ENCODE results near the gene AMPD2. TPM values are rescaled to one million over a fixed set of nuclear protein-coding genes. Genes with fewer than 3 reads are reported as not detected.

Gene AMPD2
- total and polyA plus RNA-seq, 2 of the 8 experiments (the other 6 are each of a cell fraction or from before 2014, with no cell fraction given), result 37.2 to 67.7 TPM

GRCh38 chr1:109669246-109669948 is 49.8 kb downstream of the AMPD2 start:
- Histone ChIP-seq H3K4me2 (ENCODE audit: insufficient read depth in 1 of 2, low read depth in 2 of 2, low read length in 2 of 2) (no peak overlapping the region; a peak in 1 of 4 replicates), H3K27ac (ENCODE audit: low read depth, low read length) (no peak overlapping the region), H3K9me3 (ENCODE audit: insufficient read depth in 2 of 2, low read depth in 1 of 2, low read length in 1 of 2) (no peaks in the 10 kb centered on the region), H3K23ac (ENCODE audit: insufficient read length) (no peak overlapping the region), H3K14ac (ENCODE audit: insufficient read length) (no peak overlapping the region), H2BK12ac (ENCODE audit: low read depth, low read length) (no peak overlapping the region), H2AFZ (ENCODE audit: low read length) (no peak overlapping the region), H2AK5ac (ENCODE audit: low read depth, low read length) (no peak overlapping the region), H4K5ac (ENCODE audit: insufficient read length, low read depth, low read length) (no peak overlapping the region), H2BK5ac (ENCODE audit: low read depth, low read length) (no peak overlapping the region), H3K27me3 (replicated peaks in 1 of 4; ENCODE audit: control insufficient read depth in 3 of 4, extremely low read depth in 1 of 4, insufficient read depth in 3 of 4, low read length in 3 of 4) (no peaks in the 10 kb centered on the region), H3K4me1 (replicated peaks in 1 of 4; ENCODE audit: control insufficient read depth in 3 of 4, insufficient read depth in 4 of 4, low read length in 3 of 4) (peaks cover 0 to 6% (median 5%) of the 10 kb centered on the region in 4 experiments; a peak in 5 of 7 replicates), H3K9ac (replicated peaks in 1 of 4; ENCODE audit: extremely low read depth in 1 of 4, low read depth in 3 of 4, low read length in 3 of 4) (no peak overlapping the region), H3K79me2 (ENCODE audit: control insufficient read depth in 1 of 2, insufficient read depth in 2 of 2, low read length in 2 of 2) (no peaks in the 10 kb centered on the region), H4K8ac (ENCODE audit: extremely low read depth, insufficient read depth, low read length) (no peak overlapping the region), H3K18ac (ENCODE audit: extremely low read depth, low read length) (no peak overlapping the region), H4K91ac (replicated peaks; ENCODE audit: insufficient read length, low read length) (no peak overlapping the region), H3K79me1 (ENCODE audit: low read depth, low read length) (no peaks in the 10 kb centered on the region), H3K36me3 (ENCODE audit: control insufficient read depth in 2 of 4, insufficient read depth in 4 of 4, low read length in 3 of 4) (no peaks in the 10 kb centered on the region), H3K4ac (replicated peaks; ENCODE audit: insufficient read length, low read depth, low read length) (no peak overlapping the region), H3K23me2 (ENCODE audit: low read depth, low read length) (peaks cover 4% of the 10 kb centered on the region; the same call in 1 of the 2 replicates), H2BK120ac (replicated peaks; ENCODE audit: low read depth, low read length) (no peak overlapping the region), H3K4me3 (ENCODE audit: extremely low read depth in 1 of 4, insufficient read depth in 2 of 4, low read depth in 3 of 4, low read length in 4 of 4) (no peak overlapping the region), H2BK20ac (ENCODE audit: low read length) (no peak overlapping the region), H4K20me1 (replicated peaks in 1 of 2; ENCODE audit: control insufficient read depth in 1 of 2, insufficient read depth in 2 of 2, low read length in 2 of 2) (no peaks in the 10 kb centered on the region), H2BK15ac (ENCODE audit: low read length) (no peak overlapping the region), H3K56ac (replicated peaks; ENCODE audit: insufficient read length, low read depth, low read length) (no peak overlapping the region)
- FAIRE-seq (no peak), DNase-seq (ENCODE audit: low read depth in 1 of 2, low spot score in 2 of 2) (no peak)
- ChIA-PET POLR2A (ENCODE audit: partially characterized antibody) (interaction anchor here (0.7 kb wide), 1 partner anchor 10 kb away, joined by 3 read pairs; no protein-coding TSS in a partner anchor), CTCF (ENCODE audit: partially characterized antibody) (interaction anchor here (1.0 to 2.7 kb wide), 9 partner anchors 14 to 107 kb away, joined by 3 to 13 read pairs (median 3); partner anchors contain the start of gene GSTM4)
- 92% methylated on average over 21 of the region's 22 CpGs; no CpG with 5 or more reads in 1 of the 2 experiments for WGBS, 2 experiments (ENCODE audit: extremely low coverage in 1 of 2, insufficient coverage in 1 of 2, insufficient read length in 1 of 2, insufficient replicate concordance in 2 of 2, low coverage in 1 of 2, low lambda C conversion rate in 2 of 2, missing lambda C conversion rate in 1 of 2)
- TF ChIP-seq EP300 (IDR thresholded peaks at IDR 0.05; ENCODE audit: borderline replicate concordance in 1 of 2, low read depth in 2 of 2, low read length in 2 of 2), result no peak
- no peak for TF ChIP-seq TAF7 (optimal IDR thresholded peaks at IDR 0.05; ENCODE audit: borderline replicate concordance, low read depth, low read length)
- no peak for TF ChIP-seq FOSL1 (IDR thresholded peaks at IDR 0.05; ENCODE audit: insufficient read depth, low read depth, low read length)
- no peak for TF ChIP-seq SRF (IDR thresholded peaks at IDR 0.05; ENCODE audit: low read depth, low read length)
- no peak for TF ChIP-seq RFX5 (IDR thresholded peaks at IDR 0.05; ENCODE audit: borderline replicate concordance, low read depth, low read length)
- TF ChIP-seq BCL11A (IDR thresholded peaks at IDR 0.05; ENCODE audit: low read depth in 2 of 2, low read length in 2 of 2), result no peak
- no peak for TF ChIP-seq SIN3A (conservative IDR thresholded peaks at IDR 0.05 in 1 of 2, IDR thresholded peaks at IDR 0.05 in 1 of 2; ENCODE audit: low read depth in 1 of 2, low read length in 2 of 2)
- no peak for TF ChIP-seq MAFK (IDR thresholded peaks at IDR 0.05; ENCODE audit: low read depth, low read length)
- TF ChIP-seq SUZ12 (IDR thresholded peaks at IDR 0.05; ENCODE audit: low read length), result no peak
- no peak for TF ChIP-seq KDM1A (IDR thresholded peaks at IDR 0.05; ENCODE audit: borderline replicate concordance, low read length)

Data from H1 (cell line).